ENCODE results near the gene NEFH.
A peak's percentile ranks its signal among the peaks of the same experiment; 100 is the strongest.
"Not testable (repeated sequence)": the region's sequence is repeated elsewhere in the genome, so short reads cannot be mapped to it uniquely, and the experiment has no call there.

Gene NEFH, protein sequence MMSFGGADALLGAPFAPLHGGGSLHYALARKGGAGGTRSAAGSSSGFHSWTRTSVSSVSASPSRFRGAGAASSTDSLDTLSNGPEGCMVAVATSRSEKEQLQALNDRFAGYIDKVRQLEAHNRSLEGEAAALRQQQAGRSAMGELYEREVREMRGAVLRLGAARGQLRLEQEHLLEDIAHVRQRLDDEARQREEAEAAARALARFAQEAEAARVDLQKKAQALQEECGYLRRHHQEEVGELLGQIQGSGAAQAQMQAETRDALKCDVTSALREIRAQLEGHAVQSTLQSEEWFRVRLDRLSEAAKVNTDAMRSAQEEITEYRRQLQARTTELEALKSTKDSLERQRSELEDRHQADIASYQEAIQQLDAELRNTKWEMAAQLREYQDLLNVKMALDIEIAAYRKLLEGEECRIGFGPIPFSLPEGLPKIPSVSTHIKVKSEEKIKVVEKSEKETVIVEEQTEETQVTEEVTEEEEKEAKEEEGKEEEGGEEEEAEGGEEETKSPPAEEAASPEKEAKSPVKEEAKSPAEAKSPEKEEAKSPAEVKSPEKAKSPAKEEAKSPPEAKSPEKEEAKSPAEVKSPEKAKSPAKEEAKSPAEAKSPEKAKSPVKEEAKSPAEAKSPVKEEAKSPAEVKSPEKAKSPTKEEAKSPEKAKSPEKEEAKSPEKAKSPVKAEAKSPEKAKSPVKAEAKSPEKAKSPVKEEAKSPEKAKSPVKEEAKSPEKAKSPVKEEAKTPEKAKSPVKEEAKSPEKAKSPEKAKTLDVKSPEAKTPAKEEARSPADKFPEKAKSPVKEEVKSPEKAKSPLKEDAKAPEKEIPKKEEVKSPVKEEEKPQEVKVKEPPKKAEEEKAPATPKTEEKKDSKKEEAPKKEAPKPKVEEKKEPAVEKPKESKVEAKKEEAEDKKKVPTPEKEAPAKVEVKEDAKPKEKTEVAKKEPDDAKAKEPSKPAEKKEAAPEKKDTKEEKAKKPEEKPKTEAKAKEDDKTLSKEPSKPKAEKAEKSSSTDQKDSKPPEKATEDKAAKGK

GRCh38 chr22:29479417-29480261 is at the start of gene NEFH:
Gene NEFH (plus strand): TSS chr22:29480218. CDS start chr22:29480263, 45 bp downstream.
- H3K27ac ChIP-seq = no peak within 1 kb of the TSS
- peak within 1 kb of the TSS; percentile 63 for H3K4me3 ChIP-seq
- no peak for DNase-seq (ENCODE audit: low read depth, low spot score)
- peak within 1 kb of the TSS; percentile 26 for H3K9ac ChIP-seq (ENCODE audit: insufficient read length)
- H3K36me3 ChIP-seq (ENCODE audit: insufficient read depth, low read length) = no peaks in the 10 kb centered on the region
- no peak for TF ChIP-seq FOXP2 (optimal IDR thresholded peaks at IDR 0.05; ENCODE audit: control extremely low read depth, extremely low read length, insufficient read depth)
- no peak for TF ChIP-seq EZH2 (IDR thresholded peaks at IDR 0.05)
- TF ChIP-seq POLR2AphosphoS5 (IDR thresholded peaks at IDR 0.05; ENCODE audit: borderline replicate concordance, low read depth, low read length) = peak; percentile 57; the same call in 1 of the 2 replicates
- H3K9me3 ChIP-seq (ENCODE audit: low read depth, low read length) = no peaks in the 10 kb centered on the region

DNA sequence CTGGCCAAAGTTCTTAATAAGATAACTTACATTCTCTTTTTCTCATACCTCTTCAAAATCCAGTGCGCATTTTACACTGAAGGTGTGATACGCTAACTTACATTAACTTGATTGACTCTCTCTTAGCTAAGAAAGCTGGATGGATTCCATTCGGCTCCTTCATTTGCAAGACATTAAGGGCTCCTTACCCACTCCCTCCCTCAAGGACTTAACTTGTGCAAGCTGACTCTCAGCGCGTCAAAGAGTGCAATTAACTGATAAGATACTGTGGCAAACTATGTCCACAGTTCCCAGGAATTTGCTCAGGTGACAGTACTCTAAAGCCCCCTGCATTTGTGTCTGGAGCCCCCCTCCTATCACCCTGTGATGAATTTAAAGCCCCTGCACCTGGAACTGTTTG is 48.0 kb upstream of the NEFH start:
- no peak for DNase-seq (ENCODE audit: low read depth, low spot score)
- no peak overlapping the region for H3K27ac ChIP-seq
- TF ChIP-seq POLR2AphosphoS5 (IDR thresholded peaks at IDR 0.05; ENCODE audit: borderline replicate concordance, low read depth, low read length) = no peak
- TF ChIP-seq FOXP2 (optimal IDR thresholded peaks at IDR 0.05; ENCODE audit: control extremely low read depth, extremely low read length, insufficient read depth) = no peak
- TF ChIP-seq EZH2 (IDR thresholded peaks at IDR 0.05) = no peak
- no peaks in the 10 kb centered on the region for H3K36me3 ChIP-seq (ENCODE audit: insufficient read depth, low read length)
- H3K9me3 ChIP-seq (ENCODE audit: low read depth, low read length) = no peaks in the 10 kb centered on the region
- H3K9ac ChIP-seq (ENCODE audit: insufficient read length) = no peak overlapping the region
- no peak overlapping the region for H3K4me3 ChIP-seq

DNA sequence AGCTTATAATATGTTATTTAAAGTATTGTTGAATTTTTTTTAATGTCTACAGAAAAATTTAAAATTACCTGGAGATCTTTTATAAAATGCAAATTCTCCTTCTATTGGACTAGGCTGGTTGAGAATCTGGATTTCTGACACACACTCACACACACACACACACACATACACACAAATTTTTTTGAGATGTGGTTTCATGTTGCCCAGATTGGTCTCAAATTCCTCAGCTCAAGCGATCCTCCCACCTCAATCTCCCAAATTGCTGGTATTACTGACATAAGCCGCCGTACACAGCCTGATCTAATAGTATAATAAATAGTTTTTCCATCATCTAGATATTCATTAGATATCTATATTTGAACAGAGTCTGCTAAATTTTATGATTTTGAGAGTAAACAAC is 46.2 kb upstream of the NEFH start:
- no peaks in the 10 kb centered on the region for H3K9me3 ChIP-seq (ENCODE audit: low read depth, low read length)
- H3K4me3 ChIP-seq = no peak overlapping the region
- H3K9ac ChIP-seq (ENCODE audit: insufficient read length) = no peak overlapping the region
- no peak for TF ChIP-seq FOXP2 (optimal IDR thresholded peaks at IDR 0.05; ENCODE audit: control extremely low read depth, extremely low read length, insufficient read depth)
- TF ChIP-seq POLR2AphosphoS5 (IDR thresholded peaks at IDR 0.05; ENCODE audit: borderline replicate concordance, low read depth, low read length) = no peak
- no peak for TF ChIP-seq EZH2 (IDR thresholded peaks at IDR 0.05)
- no peaks in the 10 kb centered on the region for H3K36me3 ChIP-seq (ENCODE audit: insufficient read depth, low read length)
- no peak overlapping the region for H3K27ac ChIP-seq
- no peak for DNase-seq (ENCODE audit: low read depth, low spot score)

DNA sequence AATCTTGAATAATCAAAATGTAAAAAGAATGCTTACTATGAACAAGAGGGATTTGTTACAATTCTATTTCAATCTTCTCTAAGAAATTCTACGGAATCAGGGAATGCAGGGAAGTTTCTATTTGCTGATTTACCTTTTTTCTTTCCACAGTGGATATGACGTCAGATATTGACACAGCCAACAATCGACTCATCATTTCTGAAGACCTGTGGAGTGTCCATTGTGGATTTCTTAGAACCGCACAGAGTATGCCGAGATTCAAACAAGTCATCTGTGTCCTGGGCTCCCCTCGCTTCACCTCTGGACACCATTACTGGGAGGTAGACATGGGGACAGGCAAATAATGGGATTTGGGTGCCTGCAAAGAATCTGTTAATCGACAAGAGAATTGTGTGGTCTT is 45.7 kb upstream of the NEFH start:
- H3K9me3 ChIP-seq (ENCODE audit: low read depth, low read length) = no peaks in the 10 kb centered on the region
- TF ChIP-seq EZH2 (IDR thresholded peaks at IDR 0.05) = no peak
- no peak for TF ChIP-seq FOXP2 (optimal IDR thresholded peaks at IDR 0.05; ENCODE audit: control extremely low read depth, extremely low read length, insufficient read depth)
- no peak for TF ChIP-seq POLR2AphosphoS5 (IDR thresholded peaks at IDR 0.05; ENCODE audit: borderline replicate concordance, low read depth, low read length)
- no peak overlapping the region for H3K9ac ChIP-seq (ENCODE audit: insufficient read length)
- H3K27ac ChIP-seq = no peak overlapping the region
- H3K36me3 ChIP-seq (ENCODE audit: insufficient read depth, low read length) = no peaks in the 10 kb centered on the region
- H3K4me3 ChIP-seq = no peak overlapping the region
- DNase-seq (ENCODE audit: low read depth, low spot score) = no peak

DNA sequence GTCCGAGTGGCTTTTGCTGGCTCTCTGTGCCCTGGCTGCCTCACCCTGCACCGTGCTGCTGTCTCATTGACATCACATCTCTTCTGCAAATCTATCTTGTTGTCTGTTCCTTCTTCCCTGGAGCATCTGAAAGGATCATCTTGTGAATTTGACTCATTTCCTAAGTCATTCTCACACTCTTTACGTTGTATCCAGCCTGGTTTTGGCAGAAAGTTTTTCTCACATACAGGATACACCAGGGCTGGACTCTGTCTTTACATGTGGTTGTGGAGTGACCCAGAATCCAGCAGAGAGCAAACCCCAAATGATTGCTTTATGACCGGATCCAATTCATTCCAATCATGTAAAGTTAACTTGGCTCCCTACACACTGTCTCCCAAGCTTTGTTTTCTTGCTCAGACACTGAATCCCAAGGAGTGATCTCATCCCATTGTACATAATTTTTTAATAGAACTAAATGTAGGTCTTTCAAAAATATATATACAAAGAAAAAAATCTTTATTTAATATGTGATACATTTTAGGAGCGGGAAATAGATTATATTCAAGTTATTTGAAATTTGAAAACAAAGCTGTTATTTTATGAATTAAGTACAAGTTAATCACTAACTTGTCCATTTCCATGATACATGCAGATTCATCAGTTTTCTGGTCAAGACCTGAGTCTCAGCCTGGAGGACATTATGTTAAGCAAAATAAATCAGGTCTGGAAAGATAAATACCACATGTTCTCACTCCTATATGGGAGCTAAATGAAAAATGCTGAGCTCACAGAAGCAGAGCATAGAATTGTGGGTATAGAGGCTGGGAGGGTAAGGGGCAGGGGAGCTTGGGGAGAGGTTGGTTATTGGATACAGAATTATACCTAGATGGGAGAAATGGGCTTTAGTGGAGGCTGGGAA is 44.5 kb upstream of the NEFH start:
- H3K9me3 ChIP-seq (ENCODE audit: low read depth, low read length) = no peaks in the 10 kb centered on the region
- no peaks in the 10 kb centered on the region for H3K36me3 ChIP-seq (ENCODE audit: insufficient read depth, low read length)
- no peak overlapping the region for H3K27ac ChIP-seq
- no peak overlapping the region for H3K9ac ChIP-seq (ENCODE audit: insufficient read length)
- H3K4me3 ChIP-seq = no peak overlapping the region
- TF ChIP-seq FOXP2 (optimal IDR thresholded peaks at IDR 0.05; ENCODE audit: control extremely low read depth, extremely low read length, insufficient read depth) (no peak), EZH2 (IDR thresholded peaks at IDR 0.05) (no peak)
- DNase-seq (ENCODE audit: low read depth, low spot score) = no peak

GRCh38 chr22:29438283-29438682 is 41.7 kb upstream of the NEFH start, which contains the start of gene RFPL1:
Gene RFPL1 (plus strand): TSS chr22:29438583.
- not testable (repeated sequence) for H3K36me3 ChIP-seq (ENCODE audit: insufficient read depth, low read length); H3K27ac ChIP-seq; H3K4me3 ChIP-seq; DNase-seq (ENCODE audit: low read depth, low spot score); H3K9ac ChIP-seq (ENCODE audit: insufficient read length); H3K9me3 ChIP-seq (ENCODE audit: low read depth, low read length)

- Histone ChIP-seq H3K27ac (no peak overlapping the region), H3K9me3 (ENCODE audit: low read depth, low read length) (no peaks in the 10 kb centered on the region), H3K9ac (ENCODE audit: insufficient read length) (peak overlapping the region; percentile 25), H3K4me3 (peak overlapping the region; percentile 22; the same call in 1 of the 2 replicates), H3K36me3 (ENCODE audit: insufficient read depth, low read length) (no peaks in the 10 kb centered on the region)
- no peak for TF ChIP-seq FOXP2 (optimal IDR thresholded peaks at IDR 0.05; ENCODE audit: control extremely low read depth, extremely low read length, insufficient read depth)
- no peak for TF ChIP-seq POLR2AphosphoS5 (IDR thresholded peaks at IDR 0.05; ENCODE audit: borderline replicate concordance, low read depth, low read length)
- no peak for TF ChIP-seq EZH2 (IDR thresholded peaks at IDR 0.05)
- DNase-seq (ENCODE audit: low read depth, low spot score) = no peak
These were observed 37.0 kb upstream of the NEFH start for GRCh38 chr22:29442976-29443375.

Measured in SK-N-MC (cell line).